ENCODE measurements around the gene PRPF18.

- TF ChIP-seq POLR2AphosphoS5 (IDR thresholded peaks at IDR 0.05) (no peak), CTCF (IDR thresholded peaks at IDR 0.05) (no peak), EP300 (IDR thresholded peaks at IDR 0.05; ENCODE audit: low read depth) (no peak), POLR2A (IDR thresholded peaks at IDR 0.05) (no peak)
Observed at GRCh38 chr10:13654118-13654830, 67.5 kb downstream of the PRPF18 start.
